Right ventricle myocardium superior (tissue), 1 donor: ENCODE results near the gene RYR1. TPM values are rescaled to one million over a fixed set of nuclear protein-coding genes. Genes with fewer than 3 reads are reported as not detected.

Experiments
- ATAC-seq: fragments of 200-7000 bp; cut with Tn5 transposase; one replicate; pipeline ENCODE4 v1.9.1; 2020; ENCODE audit warnings: mild to moderate bottlenecking; ENCODE audit not compliant: poor library complexity
- DNase-seq: peaks from one replicate; pipeline ENCODE4 v3.0.0-alpha.2; 2020
- intact Hi-C: fragments of 100-400 bp; cut with DNase I; formaldehyde crosslinking; loops from one replicate; pipeline ENCODE4 v1.11.2; 2022
- total RNA-seq: library from RNA; stranded (reverse); fragmentation: NEBNext Ultra II Directional; extraction: Animal tissue kit (Norgen Biotek cat#: 25700); gene quantifications from one replicate; pipeline ENCODE4 v1.2.1, GENCODE V29; 2021
- donor health status: DM: no; HTN: yes; CAD: no; lungs with severe emphysema.

RYR1 gene
- total RNA-seq, 1 donor from 2014 or later, result 0.73 TPM

- DNase-seq (no peak), ATAC-seq (no peak)
- intact Hi-C loops, result no loop called here
Observed at GRCh38 chr19:38519988-38520387, 86.5 kb downstream of the RYR1 start.

GRCh38 chr19:38522915-38523314 lies 89.4 kb downstream of the RYR1 start:
- ATAC-seq (no peak), DNase-seq (no peak)
- intact Hi-C loops, result no loop called here

GRCh38 chr19:38523319-38523718 lies 89.8 kb downstream of the RYR1 start:
- intact Hi-C loops, result no loop called here
- ATAC-seq (no peak), DNase-seq (no peak)

- ATAC-seq (no peak), DNase-seq (no peak)
- intact Hi-C loops, result no loop called here
Observed at GRCh38 chr19:38524369-38524768, 90.9 kb downstream of the RYR1 start.

- intact Hi-C loops, result no loop called here
- ATAC-seq, result no peak
Observed at GRCh38 chr19:38524994-38525634, 91.6 kb downstream of the RYR1 start.

GRCh38 chr19:38526430-38526829 lies 92.9 kb downstream of the RYR1 start:
- DNase-seq (no peak), ATAC-seq (no peak)
- intact Hi-C loops, result no loop called here

More at GRCh38 chr19:38524994-38525634, 91.6 kb downstream of the RYR1 start:
- no peak for DNase-seq

- ATAC-seq (no peak), DNase-seq (no peak)
- intact Hi-C loops, result no loop called here
Observed at GRCh38 chr19:38527466-38528136, 94.1 kb downstream of the RYR1 start.

GRCh38 chr19:38528213-38528755 lies 94.8 kb downstream of the RYR1 start:
- ATAC-seq, result no peak
- DNase-seq, result no peak
- intact Hi-C loops, result no loop called here

- ATAC-seq, result no peak
- intact Hi-C loops, result no loop called here
Observed at GRCh38 chr19:38528931-38529330, 95.4 kb downstream of the RYR1 start.

GRCh38 chr19:38531515-38531914 lies 98.0 kb downstream of the RYR1 start:
- DNase-seq (no peak), ATAC-seq (no peak)
- intact Hi-C loops, result no loop called here

More at GRCh38 chr19:38528931-38529330, 95.4 kb downstream of the RYR1 start:
- DNase-seq, result no peak

- intact Hi-C loops, result no loop called here
- ATAC-seq (no peak), DNase-seq (no peak)
Observed at GRCh38 chr19:38532939-38533338, 99.4 kb downstream of the RYR1 start.

GRCh38 chr19:38534574-38534973 lies 101.1 kb downstream of the RYR1 start:
- intact Hi-C loops, result no loop called here
- no peak for DNase-seq
- no peak for ATAC-seq

GRCh38 chr19:38535212-38535611 lies 101.7 kb downstream of the RYR1 start:
- DNase-seq (no peak), ATAC-seq (no peak)
- intact Hi-C loops, result no loop called here

- ATAC-seq (no peak), DNase-seq (no peak)
- intact Hi-C loops, result no loop called here
Observed at GRCh38 chr19:38537071-38537936, 103.8 kb downstream of the RYR1 start.

GRCh38 chr19:38538386-38538785 lies 104.9 kb downstream of the RYR1 start:
- intact Hi-C loops, result no loop called here
- ATAC-seq (no peak), DNase-seq (no peak)

- ATAC-seq, result no peak
- intact Hi-C loops, result no loop called here
- no peak for DNase-seq
Observed at GRCh38 chr19:38538793-38539528, 105.5 kb downstream of the RYR1 start.

GRCh38 chr19:38539751-38540150 lies 106.3 kb downstream of the RYR1 start:
- DNase-seq (no peak), ATAC-seq (no peak)
- intact Hi-C loops, result loop anchor here (5.0 kb wide), 1 partner anchor 413 kb away; no protein-coding TSS in a partner anchor

- no peak for ATAC-seq
- intact Hi-C loops, result loop anchor here (5.0 kb wide), 1 partner anchor 410 kb away; no protein-coding TSS in a partner anchor
- DNase-seq, result no peak
Observed at GRCh38 chr19:38542040-38542439, 108.5 kb downstream of the RYR1 start.
